ENCODE data around the gene NKIRAS2.

GRCh38 chr17:41970901-41971331, 49.0 kb upstream of the NKIRAS2 start:
- TF ChIP-seq PBX3 (IDR thresholded peaks at IDR 0.05) = no peak
- no peak for TF ChIP-seq USF2 (IDR thresholded peaks at IDR 0.05; ENCODE audit: borderline replicate concordance, low read depth, low read length)
- TF ChIP-seq, protein P1, sequence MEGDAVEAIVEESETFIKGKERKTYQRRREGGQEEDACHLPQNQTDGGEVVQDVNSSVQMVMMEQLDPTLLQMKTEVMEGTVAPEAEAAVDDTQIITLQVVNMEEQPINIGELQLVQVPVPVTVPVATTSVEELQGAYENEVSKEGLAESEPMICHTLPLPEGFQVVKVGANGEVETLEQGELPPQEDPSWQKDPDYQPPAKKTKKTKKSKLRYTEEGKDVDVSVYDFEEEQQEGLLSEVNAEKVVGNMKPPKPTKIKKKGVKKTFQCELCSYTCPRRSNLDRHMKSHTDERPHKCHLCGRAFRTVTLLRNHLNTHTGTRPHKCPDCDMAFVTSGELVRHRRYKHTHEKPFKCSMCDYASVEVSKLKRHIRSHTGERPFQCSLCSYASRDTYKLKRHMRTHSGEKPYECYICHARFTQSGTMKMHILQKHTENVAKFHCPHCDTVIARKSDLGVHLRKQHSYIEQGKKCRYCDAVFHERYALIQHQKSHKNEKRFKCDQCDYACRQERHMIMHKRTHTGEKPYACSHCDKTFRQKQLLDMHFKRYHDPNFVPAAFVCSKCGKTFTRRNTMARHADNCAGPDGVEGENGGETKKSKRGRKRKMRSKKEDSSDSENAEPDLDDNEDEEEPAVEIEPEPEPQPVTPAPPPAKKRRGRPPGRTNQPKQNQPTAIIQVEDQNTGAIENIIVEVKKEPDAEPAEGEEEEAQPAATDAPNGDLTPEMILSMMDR (IDR thresholded peaks at IDR 0.05) = no peak
- no peak for TF ChIP-seq GABPA (IDR thresholded peaks at IDR 0.05; ENCODE audit: low read depth)
- no peak for TF ChIP-seq IRF3 (IDR thresholded peaks at IDR 0.05; ENCODE audit: low read depth, low read length)
- no peak for TF ChIP-seq CHD2 (IDR thresholded peaks at IDR 0.05; ENCODE audit: low read length, partially characterized antibody)
- TF ChIP-seq, protein P2, sequence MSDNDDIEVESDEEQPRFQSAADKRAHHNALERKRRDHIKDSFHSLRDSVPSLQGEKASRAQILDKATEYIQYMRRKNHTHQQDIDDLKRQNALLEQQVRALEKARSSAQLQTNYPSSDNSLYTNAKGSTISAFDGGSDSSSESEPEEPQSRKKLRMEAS (IDR thresholded peaks at IDR 0.05; ENCODE audit: low read depth) = no peak
- TF ChIP-seq EP300 (IDR thresholded peaks at IDR 0.05; ENCODE audit: borderline replicate concordance in 1 of 2, low read depth in 1 of 2, low read length in 1 of 2) = no peak
- no peak for TF ChIP-seq JUND (IDR thresholded peaks at IDR 0.05)
- no peak for TF ChIP-seq TAF1 (IDR thresholded peaks at IDR 0.05; ENCODE audit: borderline replicate concordance, low read depth, low read length)

Measured in SK-N-SH (cell line).